GM19324 (cell line): Measurements from ENCODE around the gene DMAC2L.

ENCODE experiments used
- ATAC-seq: cut with Tn5 transposase; IDR thresholded peaks from one replicate; pipeline ENCODE4 v1.9.1; 2021; ENCODE audit warnings: mild to moderate bottlenecking, moderate library complexity; ENCODE audit not compliant: unreplicated experiment, low FRiP score

DMAC2L gene

GRCh38 chr14:50321009-50321660 is 9.0 kb downstream of the DMAC2L start:
- peak; percentile 83 for ATAC-seq

GRCh38 chr14:50331596-50331995 is 19.5 kb downstream of the DMAC2L start:
- no peak for ATAC-seq

- no peak for ATAC-seq
Measured at GRCh38 chr14:50333014-50333509, 20.9 kb downstream of the DMAC2L start.

GRCh38 chr14:50334211-50334610 is 22.1 kb downstream of the DMAC2L start:
- no peak for ATAC-seq

- no peak for ATAC-seq
Measured at GRCh38 chr14:50335389-50335788, 23.3 kb downstream of the DMAC2L start.

GRCh38 chr14:50335989-50336824 is 24.1 kb downstream of the DMAC2L start:
- no peak for ATAC-seq

- no peak for ATAC-seq
Measured at GRCh38 chr14:50338587-50338986, 26.5 kb downstream of the DMAC2L start.

- ATAC-seq: no peak
Measured at GRCh38 chr14:50339178-50339804, 27.2 kb downstream of the DMAC2L start.

- ATAC-seq: no peak
Measured at GRCh38 chr14:50340045-50340444, 27.9 kb downstream of the DMAC2L start.

GRCh38 chr14:50340963-50341362 is 28.8 kb downstream of the DMAC2L start:
- ATAC-seq: no peak

- no peak for ATAC-seq
Measured at GRCh38 chr14:50342221-50343078, 30.3 kb downstream of the DMAC2L start.

GRCh38 chr14:50343434-50343833 is 31.3 kb downstream of the DMAC2L start:
- no peak for ATAC-seq

GRCh38 chr14:50344116-50344775 is 32.1 kb downstream of the DMAC2L start:
- ATAC-seq: peak; percentile 56

- ATAC-seq: no peak
Measured at GRCh38 chr14:50344876-50345563, 32.9 kb downstream of the DMAC2L start.

GRCh38 chr14:50345846-50346422 is 33.8 kb downstream of the DMAC2L start:
- no peak for ATAC-seq

GRCh38 chr14:50347521-50347920 is 35.4 kb downstream of the DMAC2L start:
- ATAC-seq: no peak

- no peak for ATAC-seq
Measured at GRCh38 chr14:50348933-50349332, 36.8 kb downstream of the DMAC2L start.

- ATAC-seq: no peak
Measured at GRCh38 chr14:50350975-50351374, 38.9 kb downstream of the DMAC2L start.

- ATAC-seq: no peak
Measured at GRCh38 chr14:50352584-50352983, 40.5 kb downstream of the DMAC2L start.
